Muscle of back (tissue), 11 donors: ENCODE data around the gene EXTL1. TPM values are rescaled to one million over a fixed set of nuclear protein-coding genes. Genes with fewer than 3 reads are reported as not detected.

Source experiments
- DNase-seq, 3 donors: peaks; one replicate each; pipeline versions ENCODE4 v3.0.0 to v3.0.0-alpha.2; 2013
- polyA plus RNA-seq, 10 donors: library from polyadenylated mRNA; unstranded; fragments of 120-200 nt; gene quantifications; one replicate each; pipeline ENCODE4 v1.2.1, GENCODE V29; 2013; ENCODE audit not compliant: insufficient read length in 10 of 10

The EXTL1 gene
- polyA plus RNA-seq, 10 donors: 1.7 to 7.3 (median 3.2) TPM

GRCh38 chr1:26022404-26022779, 817 bp downstream of the EXTL1 start:
- no peak for DNase-seq

GRCh38 chr1:26023009-26023408, 1.4 kb downstream of the EXTL1 start:
- no peak for DNase-seq

- no peak for DNase-seq
These were observed 2.3 kb downstream of the EXTL1 start for GRCh38 chr1:26023826-26024225.

- DNase-seq: no peak
These were observed 3.5 kb downstream of the EXTL1 start for GRCh38 chr1:26025060-26025459.

- DNase-seq: no peak
These were observed 3.9 kb downstream of the EXTL1 start for GRCh38 chr1:26025517-26025916.

- no peak for DNase-seq
These were observed 6.3 kb downstream of the EXTL1 start for GRCh38 chr1:26027716-26028489.

GRCh38 chr1:26028490-26028980, 7.0 kb downstream of the EXTL1 start:
- no peak for DNase-seq

GRCh38 chr1:26029054-26029863, 7.7 kb downstream of the EXTL1 start:
- no peak for DNase-seq

- DNase-seq: no peak
These were observed 8.4 kb downstream of the EXTL1 start for GRCh38 chr1:26029864-26030481.

- no peak for DNase-seq
These were observed 9.6 kb downstream of the EXTL1 start for GRCh38 chr1:26031196-26031595.

GRCh38 chr1:26031611-26032220, 10.1 kb downstream of the EXTL1 start:
- DNase-seq: no peak

GRCh38 chr1:26032656-26033357, 11.2 kb downstream of the EXTL1 start:
- DNase-seq: no peak

- no peak for DNase-seq
These were observed 13.1 kb downstream of the EXTL1 start for GRCh38 chr1:26034504-26035202.

- DNase-seq: peak; percentile 87 to 96 (median 91)
These were observed 13.8 kb downstream of the EXTL1 start for GRCh38 chr1:26035203-26035958.

GRCh38 chr1:26035959-26036755, 14.6 kb downstream of the EXTL1 start:
- peak; percentile 73 to 94 (median 88) for DNase-seq

- DNase-seq: no peak
These were observed 15.2 kb downstream of the EXTL1 start for GRCh38 chr1:26036756-26037281.

- no peak for DNase-seq
These were observed 16.3 kb downstream of the EXTL1 start for GRCh38 chr1:26037904-26038303.

GRCh38 chr1:26038477-26038876, 16.9 kb downstream of the EXTL1 start:
- no peak for DNase-seq

- no peak for DNase-seq
These were observed 17.3 kb downstream of the EXTL1 start for GRCh38 chr1:26038904-26039303.
